Urinary bladder (tissue), 4 donors: Measurements from ENCODE around the gene FURIN. TPM values are rescaled to one million over a fixed set of nuclear protein-coding genes. Genes with fewer than 3 reads are reported as not detected.

Experiments
- DNase-seq: peaks from one replicate; pipeline ENCODE4 v3.0.0-alpha.2; 2015; ENCODE audit errors: extremely low spot score
- H3K27ac ChIP-seq: one replicate; pipeline ENCODE4 v1.5.1; 2013; ENCODE audit warnings: low read depth, mild to moderate bottlenecking, moderate library complexity
- H3K36me3 ChIP-seq: one replicate; pipeline ENCODE4 v1.6.1; 2013; ENCODE audit warnings: mild to moderate bottlenecking, moderate library complexity; ENCODE audit not compliant: insufficient read depth
- H3K4me1 ChIP-seq: one replicate; pipeline ENCODE4 v1.6.1; 2013; ENCODE audit warnings: mild to moderate bottlenecking, moderate library complexity; ENCODE audit not compliant: insufficient read depth
- H3K4me3 ChIP-seq: one replicate; pipeline ENCODE4 v1.5.1; 2013; ENCODE audit warnings: low read depth, low read length
- WGBS: extraction: QIAGEN DNeasy Blood & Tissue Kit; methylation state at CpG from one replicate; pipeline ENCODE4 v1.1.7; 2013; 5-methylcytosine and 5-hydroxymethylcytosine counted together
- polyA plus RNA-seq: library from polyadenylated mRNA; stranded (reverse); fragments of 200-250 nt; gene quantifications from one replicate; pipeline ENCODE4 v1.2.3, GENCODE V29; 2013
- total RNA-seq: library from RNA; depleted of rRNA; stranded (reverse); fragments of >200 nt; gene quantifications from one replicate; pipeline ENCODE4 v1.2.3, GENCODE V29; 2014
- donor health status: healthy with polysubstance abuse.
- donor health status: healthy.

FURIN gene
- total and polyA plus RNA-seq, 2 donors: 10.5 to 53.7 TPM

DNA sequence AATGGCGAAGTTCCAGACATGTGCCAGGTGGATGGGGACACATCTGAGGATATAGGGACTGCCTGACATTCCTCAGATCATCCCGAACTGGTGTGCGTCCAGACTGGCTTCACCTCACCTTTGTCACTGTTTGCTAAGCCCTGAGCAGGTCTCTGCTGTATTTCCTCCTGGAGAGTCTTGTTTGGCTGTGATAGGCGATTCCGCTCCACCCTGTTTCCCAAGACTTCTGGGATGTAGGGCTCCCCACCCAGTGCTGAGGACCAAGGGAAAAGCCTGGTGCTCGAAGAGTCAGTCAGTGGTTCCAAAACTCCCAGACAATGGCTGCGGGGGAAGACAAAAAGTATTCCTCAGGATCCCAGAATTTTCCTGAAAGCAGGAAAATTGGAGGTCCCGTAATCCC is 11.1 kb upstream of the FURIN start:
- no peaks in the 10 kb centered on the region for H3K36me3 ChIP-seq
- H3K27ac ChIP-seq: no peak overlapping the region
- WGBS: 92% methylated on average over 8 of the region's 8 CpGs
- no peak for DNase-seq
- H3K4me3 ChIP-seq: no peak overlapping the region
- H3K4me1 ChIP-seq: no peaks in the 10 kb centered on the region

- no peak overlapping the region for H3K4me3 ChIP-seq
- 91% methylated on average over 8 of the region's 8 CpGs for WGBS
- H3K4me1 ChIP-seq: no peaks in the 10 kb centered on the region
- no peak for DNase-seq
- no peak overlapping the region for H3K27ac ChIP-seq
- no peaks in the 10 kb centered on the region for H3K36me3 ChIP-seq
Observed at GRCh38 chr15:90857883-90858443, 10.4 kb upstream of the FURIN start.

GRCh38 chr15:90859234-90860131 is 8.9 kb upstream of the FURIN start:
- no peak overlapping the region for H3K27ac ChIP-seq
- H3K4me1 ChIP-seq: no peaks in the 10 kb centered on the region
- DNase-seq: no peak
- H3K4me3 ChIP-seq: no peak overlapping the region
- 54% methylated on average over 10 of the region's 10 CpGs for WGBS
- H3K36me3 ChIP-seq: no peaks in the 10 kb centered on the region

- no peak overlapping the region for H3K4me3 ChIP-seq
- no peaks in the 10 kb centered on the region for H3K36me3 ChIP-seq
- DNase-seq: no peak
- no peaks in the 10 kb centered on the region for H3K4me1 ChIP-seq
- 82% methylated on average over 7 of the region's 7 CpGs for WGBS
- H3K27ac ChIP-seq: no peak overlapping the region
Observed at GRCh38 chr15:90860450-90860849, 7.9 kb upstream of the FURIN start.

DNA sequence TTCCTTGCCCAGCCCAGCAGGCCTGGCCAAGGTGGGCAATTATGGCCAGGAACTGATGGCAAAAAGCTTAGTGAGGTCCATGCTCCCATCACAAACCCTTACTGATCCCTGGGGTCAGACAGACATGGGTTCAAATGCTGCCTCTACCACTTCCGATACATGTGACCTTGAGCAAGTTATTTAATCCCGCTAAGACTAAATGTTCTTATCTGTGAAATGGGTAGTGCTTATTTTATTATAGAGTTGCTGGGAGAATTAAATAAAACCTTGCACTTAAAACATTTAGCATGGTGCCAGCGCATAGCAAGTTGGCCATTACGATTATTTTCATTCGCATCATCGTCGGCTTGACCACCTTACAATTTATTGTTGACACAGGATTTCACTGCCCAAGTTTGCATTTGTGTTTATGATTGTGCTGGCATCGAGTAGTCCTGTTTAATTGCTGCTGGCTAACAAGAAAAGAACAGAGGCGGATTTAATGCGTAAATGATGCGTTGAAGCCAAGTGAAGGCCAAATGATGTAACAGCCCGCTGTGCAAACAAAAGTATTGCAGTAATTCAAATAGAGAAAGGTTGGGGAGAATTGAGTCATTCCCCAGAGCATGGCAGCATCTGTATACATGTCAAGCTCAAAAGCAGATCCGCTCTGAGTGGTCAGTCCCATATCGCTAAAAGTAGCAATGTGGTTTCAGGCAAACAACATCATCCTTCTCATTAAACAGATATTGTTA is 7.3 kb upstream of the FURIN start:
- H3K27ac ChIP-seq: no peak overlapping the region
- 89% methylated on average over 14 of the region's 14 CpGs for WGBS

DNA sequence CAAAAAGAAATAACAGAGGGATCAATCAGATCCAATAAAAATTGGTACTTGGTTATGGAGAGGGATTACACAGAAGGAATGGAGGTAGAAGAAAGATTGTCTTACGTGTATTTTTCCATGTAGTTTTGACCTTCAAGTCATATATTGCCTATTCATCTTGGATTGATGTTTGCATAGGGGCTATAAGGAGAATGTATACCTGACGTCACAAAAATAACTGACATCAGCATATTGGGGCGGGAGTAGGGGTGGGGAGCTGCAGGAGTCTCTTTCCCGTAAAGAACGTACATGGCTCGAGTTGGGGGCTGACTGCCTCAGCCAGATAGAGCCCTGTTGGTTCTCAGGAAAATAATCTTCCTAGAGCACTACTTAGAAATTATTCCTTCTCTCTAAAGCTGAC is 5.9 kb upstream of the FURIN start:
- H3K27ac ChIP-seq: no peak overlapping the region
- no peak overlapping the region for H3K4me3 ChIP-seq
- WGBS: 91% methylated on average over 6 of the region's 6 CpGs
- no peaks in the 10 kb centered on the region for H3K4me1 ChIP-seq
- H3K36me3 ChIP-seq: no peaks in the 10 kb centered on the region
- no peak for DNase-seq

More for the DNA sequence above, 7.3 kb upstream of the FURIN start:
- Histone ChIP-seq H3K4me3 (no peak overlapping the region), H3K36me3 (no peaks in the 10 kb centered on the region), H3K4me1 (no peaks in the 10 kb centered on the region)
- no peak for DNase-seq

DNA sequence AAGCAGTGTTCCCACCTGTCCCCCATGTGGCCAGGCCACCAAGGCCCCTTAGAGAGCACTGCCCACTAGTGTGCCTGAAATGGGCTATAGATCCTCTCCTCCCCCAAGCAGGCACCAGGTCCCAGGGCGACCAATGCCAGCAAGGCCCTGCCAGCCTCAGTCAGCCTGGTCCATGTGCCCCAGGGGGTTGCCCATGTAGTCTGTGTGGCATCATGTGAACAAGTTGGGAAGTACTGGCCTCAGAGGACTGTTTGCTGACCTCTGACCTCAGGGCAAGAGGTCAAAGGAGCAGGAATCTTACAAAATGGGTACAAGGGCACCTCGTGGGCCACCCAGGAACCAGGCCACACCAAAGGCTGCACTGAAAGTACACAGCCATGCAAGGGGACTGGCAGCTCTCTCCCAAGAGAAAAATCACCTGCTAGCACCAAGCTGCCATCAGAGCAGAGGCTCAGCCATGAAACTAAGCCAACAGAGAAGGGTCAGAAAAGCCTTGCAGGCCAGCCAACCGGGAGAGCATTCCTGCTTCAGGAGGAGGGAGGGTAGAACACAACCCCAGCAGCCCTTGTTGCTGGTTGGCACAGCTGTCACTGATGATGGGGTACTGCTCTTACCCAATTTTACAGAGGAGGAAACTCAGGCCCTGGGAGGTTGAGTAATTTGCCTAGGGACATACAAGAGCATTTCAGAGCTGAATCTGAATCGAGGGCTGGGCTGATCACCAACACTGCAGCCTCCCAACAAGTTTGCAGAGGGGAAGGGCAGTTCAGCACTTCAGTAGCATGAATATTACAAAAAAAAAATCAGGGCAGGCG is 5.2 kb upstream of the FURIN start:
- no peak for DNase-seq
- WGBS: 77% methylated on average over 5 of the region's 5 CpGs
- Histone ChIP-seq H3K4me1 (no peaks in the 10 kb centered on the region), H3K27ac (no peak overlapping the region), H3K4me3 (no peak overlapping the region), H3K36me3 (no peaks in the 10 kb centered on the region)

- no peaks in the 10 kb centered on the region for H3K4me1 ChIP-seq
- DNase-seq: no peak
- H3K27ac ChIP-seq: no peak overlapping the region
- no peak overlapping the region for H3K4me3 ChIP-seq
- WGBS: 94% methylated on average over 4 of the region's 4 CpGs
- no peaks in the 10 kb centered on the region for H3K36me3 ChIP-seq
Observed at GRCh38 chr15:90863987-90864386, 4.4 kb upstream of the FURIN start.

DNA sequence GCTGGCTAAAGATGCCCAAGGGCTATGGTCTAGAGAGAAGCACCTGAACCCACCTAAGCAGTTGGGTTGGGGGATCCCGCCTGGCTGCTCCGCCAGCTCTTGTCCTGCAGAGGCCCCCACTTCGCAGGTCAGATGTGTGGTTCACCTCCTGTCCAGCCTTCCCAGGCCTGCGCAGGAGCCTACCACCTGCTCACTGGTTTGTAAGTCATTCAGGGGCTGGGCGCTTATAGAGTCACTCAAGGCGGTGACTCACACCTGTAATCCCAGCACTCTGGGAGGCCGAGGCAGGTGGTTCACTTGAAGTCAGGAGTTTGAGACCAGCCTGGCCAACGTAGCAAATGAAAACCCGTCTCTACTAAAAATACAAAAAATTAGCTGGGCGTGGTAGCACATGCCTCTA is 3.9 kb upstream of the FURIN start:
- no peak overlapping the region for H3K4me3 ChIP-seq
- DNase-seq: no peak
- no peak overlapping the region for H3K27ac ChIP-seq
- H3K4me1 ChIP-seq: no peaks in the 10 kb centered on the region
- H3K36me3 ChIP-seq: no peaks in the 10 kb centered on the region
- 92% methylated on average over 10 of the region's 10 CpGs for WGBS

GRCh38 chr15:90865702-90866101 is 2.7 kb upstream of the FURIN start:
- no peak for DNase-seq
- Histone ChIP-seq H3K4me1 (no peaks in the 10 kb centered on the region), H3K36me3 (no peaks in the 10 kb centered on the region), H3K4me3 (no peak overlapping the region), H3K27ac (no peak overlapping the region)
- WGBS: 89% methylated on average over 4 of the region's 4 CpGs

DNA sequence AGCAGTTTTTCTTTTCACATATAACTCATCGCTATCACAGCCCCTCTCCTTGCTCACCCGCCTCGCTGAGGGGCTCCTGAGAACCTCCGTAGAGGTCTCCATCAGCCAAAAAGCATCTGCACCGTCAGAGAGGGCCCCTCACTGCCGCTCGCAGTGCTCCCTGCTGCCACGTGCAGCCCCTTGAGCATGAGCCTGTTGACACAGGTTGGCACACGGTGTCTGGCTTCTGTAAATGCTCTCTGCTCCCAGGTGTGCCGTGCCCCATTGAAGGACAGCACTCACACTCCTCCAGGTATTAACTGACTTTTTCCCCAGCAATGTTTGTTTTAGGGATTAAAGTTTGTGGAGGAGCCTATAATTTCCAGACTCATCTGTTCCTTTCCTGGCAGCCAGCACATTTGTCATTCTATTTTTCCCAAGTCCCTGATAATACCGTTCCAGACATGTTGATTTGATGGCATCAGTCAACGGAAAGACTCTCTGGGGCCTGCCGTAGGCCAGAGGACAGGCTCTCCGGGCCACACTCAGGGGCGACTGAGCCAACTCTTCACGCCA is 2.1 kb upstream of the FURIN start:
- WGBS: 53% methylated on average over 16 of the region's 16 CpGs
- DNase-seq: no peak

DNA sequence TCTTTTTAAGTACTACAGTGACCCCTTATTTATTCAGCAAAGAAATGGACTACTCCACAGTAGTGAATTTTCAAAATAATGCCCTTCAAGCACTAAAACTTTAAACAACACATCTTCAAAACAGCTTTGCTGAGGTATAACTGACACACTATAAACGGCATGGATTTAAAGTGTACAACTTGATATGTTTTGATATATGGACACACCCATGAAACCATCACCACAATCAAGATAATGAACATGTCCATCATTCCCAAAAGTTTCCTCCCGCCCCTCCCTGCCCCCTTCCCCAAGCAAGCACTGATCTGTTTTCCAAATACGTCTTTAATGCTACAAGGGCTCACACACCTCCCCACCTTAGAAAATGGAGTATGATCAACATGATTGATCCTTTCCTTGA is 1.6 kb upstream of the FURIN start:
- Histone ChIP-seq H3K27ac (no peak overlapping the region), H3K4me3 (no peak overlapping the region), H3K36me3 (no peaks in the 10 kb centered on the region), H3K4me1 (no peaks in the 10 kb centered on the region)
- WGBS: 77% methylated on average over 3 of the region's 3 CpGs
- no peak for DNase-seq

More for the DNA sequence above, 2.1 kb upstream of the FURIN start:
- no peak overlapping the region for H3K27ac ChIP-seq
- no peaks in the 10 kb centered on the region for H3K36me3 ChIP-seq
- H3K4me3 ChIP-seq: no peak overlapping the region
- no peaks in the 10 kb centered on the region for H3K4me1 ChIP-seq

- peaks cover 2% of the 10 kb centered on the region for H3K4me1 ChIP-seq
- no peak for DNase-seq
- H3K36me3 ChIP-seq: no peaks in the 10 kb centered on the region
- no peak overlapping the region for H3K4me3 ChIP-seq
- H3K27ac ChIP-seq: no peak overlapping the region
Observed at GRCh38 chr15:90869140-90869541, 753 bp downstream of the FURIN start.
